HTERT RPE-1 (cell line): Measurements from ENCODE around the gene ZBTB7C.

ENCODE experiments used
- in situ Hi-C: fragments of 300-500 bp; cut with MboI; formaldehyde crosslinking; loops from 4 replicates; pipeline ENCODE4 v1.14.3; 2020; ENCODE audit warnings: low sequenced_read_pairs

The ZBTB7C gene

DNA sequence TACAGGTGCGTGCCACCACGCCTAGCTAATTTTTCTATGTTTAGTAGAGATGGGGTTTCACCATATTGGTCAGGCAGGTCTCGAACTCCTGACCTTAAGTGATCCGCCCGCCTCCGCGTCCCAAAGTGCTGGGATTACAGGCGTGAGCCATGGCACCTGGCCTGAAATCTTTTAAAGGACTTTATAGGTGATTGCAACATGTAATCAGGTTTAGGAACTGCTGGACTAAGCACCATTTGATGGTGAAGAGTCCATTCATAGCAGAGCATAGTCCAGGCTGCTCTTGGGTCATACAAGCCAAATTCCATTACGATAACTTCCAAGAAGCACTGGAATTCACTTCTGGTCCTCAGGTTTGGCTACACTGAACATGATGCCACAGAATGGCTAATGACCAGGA lies 278.1 kb downstream of the ZBTB7C start:
- in situ Hi-C loops, result no loop called here

DNA sequence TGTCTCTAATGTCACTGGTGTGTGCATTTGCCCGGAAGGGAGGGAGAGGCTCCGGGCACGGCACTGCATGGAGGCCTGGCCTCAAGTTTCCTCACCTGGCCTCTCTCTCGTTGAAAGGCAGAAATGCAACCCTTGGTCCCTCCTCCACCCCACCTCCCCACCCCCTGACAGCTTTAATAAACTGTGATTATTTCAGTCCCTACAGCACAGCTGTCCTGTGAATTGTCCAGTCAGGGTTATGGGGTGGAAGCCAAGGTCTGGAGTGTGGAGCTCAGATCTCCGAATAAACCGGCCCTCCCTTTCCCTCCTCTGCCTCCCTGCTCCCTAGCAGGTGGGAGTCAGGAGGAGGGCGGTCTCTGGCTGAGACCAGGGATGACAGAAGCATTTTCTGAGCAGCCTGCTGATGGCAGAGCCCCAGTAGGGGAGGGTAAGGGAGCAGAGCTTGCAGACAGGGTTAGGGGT lies 279.5 kb downstream of the ZBTB7C start:
- in situ Hi-C loops, result no loop called here

DNA sequence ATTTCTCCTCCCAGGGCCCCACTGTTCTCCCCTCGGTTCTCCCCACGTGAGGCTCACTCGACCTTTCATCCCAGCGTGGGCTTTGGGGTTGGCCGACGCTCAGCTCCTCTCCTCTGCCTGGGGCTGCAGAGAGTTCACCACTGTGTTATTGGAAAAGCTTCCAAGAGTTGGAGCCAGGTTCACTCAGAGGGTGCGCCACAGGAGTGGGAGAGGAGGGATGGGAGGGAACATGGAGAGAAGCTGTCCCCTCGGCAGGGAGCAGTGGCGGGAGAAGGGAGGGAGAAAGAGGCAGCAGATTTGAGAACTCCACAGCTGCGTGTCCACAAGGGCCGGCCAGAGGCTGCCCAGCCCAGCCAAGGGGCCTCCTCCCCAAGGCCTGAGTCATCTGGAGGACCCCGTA lies 281.6 kb downstream of the ZBTB7C start:
- in situ Hi-C loops, result no loop called here

GRCh38 chr18:48126240-48126639 lies 282.9 kb downstream of the ZBTB7C start:
- in situ Hi-C loops, result no loop called here

DNA sequence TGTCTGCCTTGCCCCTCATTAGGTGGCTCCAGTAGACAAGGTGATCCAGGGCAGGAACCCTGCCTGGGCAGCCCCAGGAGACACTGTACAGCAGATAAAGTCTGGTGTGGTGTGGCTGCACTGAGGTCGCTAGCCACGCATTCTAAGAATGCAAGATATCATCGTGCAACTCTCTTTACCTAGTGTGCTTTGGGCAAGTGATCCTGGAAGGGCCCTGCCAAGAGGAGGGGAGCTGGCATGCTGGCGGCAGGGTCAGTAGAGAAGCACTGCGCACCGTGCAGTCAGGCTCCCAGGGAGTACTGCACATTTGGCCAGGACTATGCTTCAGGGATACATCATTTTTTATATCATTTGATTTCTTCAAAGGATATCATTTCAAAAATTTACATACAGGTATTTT lies 283.5 kb downstream of the ZBTB7C start:
- in situ Hi-C loops, result no loop called here

- in situ Hi-C loops, result no loop called here
Measured at GRCh38 chr18:48124857-48125626, 284.1 kb downstream of the ZBTB7C start.

DNA sequence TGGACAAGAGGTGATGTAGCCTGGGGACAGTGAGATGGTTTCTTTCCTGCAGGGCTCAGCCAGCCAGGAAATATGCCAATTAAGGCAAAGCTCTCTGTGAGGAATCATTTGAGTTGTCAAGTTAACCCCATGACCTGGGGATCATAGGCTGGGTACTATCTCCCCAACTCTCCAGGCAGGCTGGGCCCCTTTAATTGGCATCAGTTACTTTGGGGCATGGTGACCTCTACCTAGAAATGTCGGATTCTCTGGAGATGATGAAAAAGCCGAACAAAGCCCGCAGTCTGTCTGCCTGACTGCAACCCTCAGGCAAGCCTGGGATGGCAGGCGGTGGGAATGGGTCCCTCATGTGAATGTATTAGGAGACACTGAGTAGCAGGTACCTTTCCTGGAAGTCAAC lies 285.2 kb downstream of the ZBTB7C start:
- in situ Hi-C loops, result no loop called here

DNA sequence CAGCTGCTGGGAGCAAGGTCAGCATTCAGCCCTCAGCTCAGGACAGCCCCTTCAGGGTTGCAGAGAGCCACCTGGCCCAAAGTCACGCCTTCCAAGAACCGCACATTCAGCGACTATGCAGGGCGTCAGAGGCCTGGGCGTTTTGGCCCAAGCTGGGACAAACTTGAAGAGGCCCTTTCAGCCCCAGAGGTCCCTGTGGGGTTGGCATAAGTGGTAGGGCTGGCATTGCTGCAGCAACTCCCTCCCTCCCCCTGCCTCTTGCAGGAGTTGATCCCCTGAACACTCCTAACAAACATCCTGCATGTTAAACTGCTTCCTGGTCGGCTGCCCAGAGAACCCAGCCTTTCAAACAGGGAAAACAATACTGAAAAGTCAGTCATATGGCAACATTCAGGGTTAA lies 285.9 kb downstream of the ZBTB7C start:
- in situ Hi-C loops, result no loop called here

DNA sequence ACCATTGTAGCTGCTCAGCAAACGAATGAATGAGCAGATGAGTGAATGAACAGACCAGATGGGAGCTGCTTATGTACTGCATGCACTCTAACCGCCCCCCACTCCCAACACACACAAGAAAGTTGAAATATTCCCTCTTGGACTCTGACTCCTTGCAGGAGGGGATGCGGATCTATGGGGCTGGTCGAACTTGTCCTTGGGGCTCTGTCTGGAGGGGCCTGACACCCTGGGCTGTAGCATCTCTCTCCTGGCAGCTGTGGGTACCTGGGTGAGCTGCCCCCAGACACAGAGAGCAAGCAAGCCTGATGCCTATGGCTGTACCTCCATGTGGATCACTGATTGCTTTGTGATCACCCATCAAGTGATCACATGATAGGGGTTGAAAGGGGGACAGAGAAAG lies 286.4 kb downstream of the ZBTB7C start:
- in situ Hi-C loops, result no loop called here

DNA sequence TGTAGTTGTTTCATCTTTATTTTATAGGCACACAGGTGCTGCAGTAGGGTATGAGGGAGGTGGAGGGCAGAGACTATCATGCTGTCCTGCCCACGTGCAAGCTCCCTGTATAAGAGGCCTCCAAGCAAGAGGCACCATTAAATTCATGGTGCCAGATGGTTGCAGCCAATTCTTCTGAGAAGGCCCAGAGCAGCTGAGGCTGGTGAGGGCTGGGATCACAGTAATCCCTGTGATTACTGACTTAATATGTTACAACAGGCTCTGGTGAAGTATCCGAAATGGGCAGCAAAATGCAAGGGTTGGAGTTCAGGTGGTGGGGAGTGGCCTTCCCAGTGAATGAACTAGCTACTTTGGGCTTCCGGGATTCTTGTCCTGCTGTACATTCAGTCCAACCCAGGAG lies 286.8 kb downstream of the ZBTB7C start:
- in situ Hi-C loops, result no loop called here

DNA sequence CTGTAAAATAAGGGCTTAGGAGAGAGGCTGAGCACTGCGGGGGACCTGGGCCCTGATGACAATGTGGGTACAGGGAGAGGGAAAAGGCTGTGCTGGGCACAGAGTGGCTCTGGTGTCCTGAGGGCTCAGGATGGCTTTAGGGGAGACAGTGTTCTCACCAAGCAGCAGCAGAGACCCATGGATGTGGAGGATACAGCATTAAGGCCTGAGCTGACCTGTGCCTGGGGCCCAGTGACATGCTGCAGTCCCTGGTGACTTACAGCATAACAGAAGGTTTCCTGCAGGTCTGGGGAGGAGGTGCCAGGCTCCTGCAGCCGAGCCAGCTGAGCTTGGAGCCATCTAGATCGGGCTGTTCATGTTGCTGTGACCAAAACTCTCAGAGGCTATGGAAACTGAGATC lies 287.4 kb downstream of the ZBTB7C start:
- in situ Hi-C loops, result no loop called here

DNA sequence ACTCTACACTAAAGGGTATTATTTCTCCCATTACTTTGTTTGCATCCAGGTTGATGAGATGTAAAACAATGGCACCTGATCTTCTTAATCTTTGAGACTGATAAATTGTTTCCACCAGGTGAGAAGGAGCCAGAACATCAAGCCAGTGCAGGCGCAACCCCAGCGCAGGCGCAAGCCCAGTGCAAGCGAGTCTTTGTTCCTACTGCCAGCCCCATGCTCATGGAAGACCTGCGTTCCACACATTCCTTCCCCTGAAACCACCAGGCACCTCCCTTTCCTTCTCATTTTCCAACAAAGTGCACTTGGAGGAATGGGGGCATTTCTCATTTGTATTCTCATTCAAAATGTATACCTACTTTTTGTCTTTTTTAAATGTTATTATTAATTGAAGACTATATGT lies 290.0 kb downstream of the ZBTB7C start:
- in situ Hi-C loops, result no loop called here

DNA sequence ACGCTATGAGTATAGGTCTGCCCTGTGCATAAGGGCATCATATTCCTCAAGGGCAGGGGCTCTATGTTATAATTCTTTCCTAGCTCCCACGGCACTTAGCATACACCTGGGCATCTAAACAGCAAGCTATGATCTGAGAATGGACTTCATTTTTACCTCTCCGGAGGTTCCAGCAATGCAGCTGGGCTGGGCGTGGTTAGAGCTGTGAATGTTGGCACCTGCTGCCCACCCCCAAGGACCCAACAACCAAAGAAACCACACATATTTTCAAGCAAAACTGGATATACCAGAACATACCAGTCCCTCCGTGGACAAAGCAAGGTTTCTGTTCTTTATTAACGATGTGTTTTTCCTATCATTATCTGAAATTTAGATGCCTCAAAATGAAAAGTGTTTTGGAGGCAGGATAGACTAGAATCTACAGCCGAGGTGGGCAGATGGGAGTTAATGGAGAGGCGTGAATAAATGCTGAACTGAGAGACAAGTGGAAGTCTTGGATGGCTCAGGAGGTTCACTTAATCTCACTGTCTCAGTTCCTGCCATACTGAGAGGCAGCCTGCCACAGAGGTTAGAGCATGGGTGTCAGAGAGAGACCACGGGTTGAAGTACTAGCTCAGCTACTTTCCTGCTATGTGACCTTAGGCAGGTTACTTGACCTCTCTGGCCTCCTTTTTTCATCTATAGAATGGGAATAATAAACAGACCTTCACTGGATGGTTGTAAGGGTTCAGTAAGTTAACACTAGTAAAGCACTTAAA lies 292.1 kb downstream of the ZBTB7C start:
- in situ Hi-C loops, result no loop called here

- in situ Hi-C loops, result no loop called here
Measured at GRCh38 chr18:48116017-48116416, 293.2 kb downstream of the ZBTB7C start.

DNA sequence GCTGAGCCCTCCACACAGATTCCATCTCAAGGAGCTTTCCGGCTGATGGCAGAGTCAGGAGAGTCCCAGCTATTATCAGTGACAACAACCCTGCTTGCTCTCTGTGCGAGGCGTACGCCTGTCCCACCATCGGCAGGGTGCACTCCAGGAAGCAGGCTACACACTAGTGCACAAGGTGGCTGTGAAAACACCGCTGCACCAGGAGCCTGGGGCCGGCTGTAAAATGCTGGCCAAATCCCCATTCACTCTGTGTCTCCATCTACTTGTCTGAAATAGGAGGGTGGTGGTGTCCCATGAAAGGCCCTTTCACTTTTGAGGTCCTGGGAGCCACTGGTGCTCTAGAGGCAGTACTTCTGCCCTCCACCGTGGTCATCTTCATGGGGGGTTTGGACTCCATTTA lies 295.5 kb downstream of the ZBTB7C start:
- in situ Hi-C loops, result no loop called here

- in situ Hi-C loops, result no loop called here
Measured at GRCh38 chr18:48111587-48111986, 297.6 kb downstream of the ZBTB7C start.

GRCh38 chr18:48110797-48111196 lies 298.4 kb downstream of the ZBTB7C start:
- in situ Hi-C loops, result no loop called here

DNA sequence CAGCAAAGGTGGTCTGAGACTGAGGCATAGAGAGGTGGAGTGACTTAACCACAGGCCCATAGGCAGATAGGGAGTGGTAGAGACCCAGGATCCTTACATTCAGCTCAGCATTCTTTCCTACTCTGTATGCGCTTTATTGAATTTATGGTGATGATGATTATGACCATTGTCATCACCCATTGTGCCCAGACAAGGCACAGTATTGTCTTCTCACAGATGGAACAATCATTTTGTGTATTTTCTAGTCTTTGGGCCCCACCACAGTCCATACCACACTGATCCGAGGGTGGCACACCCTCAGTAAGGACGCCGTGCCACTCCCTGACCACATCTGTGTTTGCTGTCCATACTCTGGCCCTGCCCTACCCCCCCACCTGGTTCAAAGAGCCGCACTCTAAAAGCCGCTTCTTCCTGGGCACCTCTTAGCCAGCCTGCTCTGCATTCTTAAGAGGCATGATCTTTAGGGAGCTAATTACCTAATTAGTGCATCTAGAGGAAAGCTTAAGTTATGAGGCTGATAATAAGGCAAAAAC lies 299.2 kb downstream of the ZBTB7C start:
- in situ Hi-C loops, result no loop called here

GRCh38 chr18:48108136-48108535 lies 301.0 kb downstream of the ZBTB7C start:
- in situ Hi-C loops, result no loop called here

- in situ Hi-C loops, result no loop called here
Measured at GRCh38 chr18:48106976-48107781, 302.0 kb downstream of the ZBTB7C start.

GRCh38 chr18:48106498-48106897 lies 302.7 kb downstream of the ZBTB7C start:
- in situ Hi-C loops, result no loop called here
